ENCODE data around the gene USF3.
"Not testable (repeated sequence)": the region's sequence is repeated elsewhere in the genome, so short reads cannot be mapped to it uniquely, and the experiment has no call there.

The USF3 gene

GRCh38 chr3:113638910-113639309, 57.5 kb downstream of the USF3 start:
- CTCF ChIA-PET = interaction anchor here (2.3 kb wide), 1 partner anchor 9 kb away, joined by 6 read pairs; no protein-coding TSS in a partner anchor
- POLR2A ChIA-PET = no interaction called here
- no peak for TF ChIP-seq CTCF (IDR thresholded peaks at IDR 0.05; ENCODE audit: control extremely low read depth, extremely low read depth, low read depth, missing control alignments)
- no peak for DNase-seq (ENCODE audit: extremely low spot score)

- ChIA-PET CTCF (interaction anchor here (2.9 kb wide), 1 partner anchor 14 kb away, joined by 5 read pairs; no protein-coding TSS in a partner anchor), POLR2A (no interaction called here)
- no peak for DNase-seq (ENCODE audit: extremely low spot score)
- TF ChIP-seq CTCF (IDR thresholded peaks at IDR 0.05; ENCODE audit: control extremely low read depth, extremely low read depth, low read depth, missing control alignments) = no peak
These were observed 58.7 kb downstream of the USF3 start for GRCh38 chr3:113637756-113638155.

- CTCF ChIA-PET = interaction anchor here (1.2 to 2.9 kb wide), 2 partner anchors 16 to 20 kb away, joined by 4 to 5 read pairs; no protein-coding TSS in a partner anchor
- DNase-seq (ENCODE audit: extremely low spot score); POLR2A ChIA-PET: not testable (repeated sequence)
These were observed 60.4 kb downstream of the USF3 start for GRCh38 chr3:113636034-113636433.

- ChIA-PET POLR2A (no interaction called here), CTCF (interaction anchor here (1.1 to 2.9 kb wide), 3 partner anchors 10 to 57 kb away, joined by 3 to 5 read pairs (median 4); no protein-coding TSS in a partner anchor)
- DNase-seq (ENCODE audit: extremely low spot score) = no peak
- no peak for TF ChIP-seq CTCF (IDR thresholded peaks at IDR 0.05; ENCODE audit: control extremely low read depth, extremely low read depth, low read depth, missing control alignments)
These were observed 61.5 kb downstream of the USF3 start for GRCh38 chr3:113634782-113635474.

GRCh38 chr3:113631573-113631972, 64.9 kb downstream of the USF3 start:
- no peak for DNase-seq (ENCODE audit: extremely low spot score)
- ChIA-PET CTCF (interaction anchor here (1.0 to 1.4 kb wide), 2 partner anchors 11 to 32 kb away, joined by 3 read pairs; no protein-coding TSS in a partner anchor), POLR2A (no interaction called here)
- no peak for TF ChIP-seq CTCF (IDR thresholded peaks at IDR 0.05; ENCODE audit: control extremely low read depth, extremely low read depth, low read depth, missing control alignments)

GRCh38 chr3:113630956-113631542, 65.4 kb downstream of the USF3 start:
- POLR2A ChIA-PET = no interaction called here
- CTCF ChIA-PET = interaction anchor here (1.0 to 1.9 kb wide), 4 partner anchors 12 to 32 kb away, joined by 3 to 9 read pairs (median 4); no protein-coding TSS in a partner anchor
- DNase-seq (ENCODE audit: extremely low spot score) = no peak
- TF ChIP-seq CTCF (IDR thresholded peaks at IDR 0.05; ENCODE audit: control extremely low read depth, extremely low read depth, low read depth, missing control alignments) = no peak

Data from GM10248 (cell line).